NCI-H460 (cell line): ENCODE data around the gene C2orf81. TPM values are rescaled to one million over a fixed set of nuclear protein-coding genes. Genes with fewer than 3 reads are reported as not detected.

ENCODE experiments used
- DNase-seq: peaks from one replicate; pipeline ENCODE4 v3.0.0-alpha.2; 2016; ENCODE audit warnings: low read depth; ENCODE audit errors: extremely low read depth
- total RNA-seq: library from RNA; depleted of rRNA; stranded (reverse); fragments of >200 nt; shearing (Covaris generic); gene quantifications from 2 replicates; pipeline ENCODE4 v1.2.3, GENCODE V29; 2014; rRNA removed

C2orf81 gene
- total RNA-seq, 1 experiment from 2014 or later: 1.2 TPM

DNA sequence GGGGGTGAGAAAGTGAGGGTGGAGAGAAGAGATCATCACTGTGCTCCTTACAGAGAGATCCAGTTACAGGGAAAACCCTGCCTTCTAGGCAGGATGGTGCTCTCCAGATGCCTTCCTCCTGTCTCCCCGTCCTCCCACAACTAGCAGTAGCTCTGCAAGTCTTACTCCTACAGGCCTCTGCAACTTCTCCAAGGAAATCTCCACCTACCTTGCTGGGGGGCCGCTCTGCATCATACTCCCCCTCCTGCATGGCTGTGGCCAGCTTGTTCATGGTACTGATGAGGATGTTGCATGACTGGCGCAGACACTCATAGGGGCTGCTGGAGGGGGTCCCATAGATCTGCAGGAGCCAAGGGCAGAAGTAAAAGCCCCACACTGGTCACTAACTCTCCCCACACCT lies 55.4 kb downstream of the C2orf81 start:
- no peak for DNase-seq

DNA sequence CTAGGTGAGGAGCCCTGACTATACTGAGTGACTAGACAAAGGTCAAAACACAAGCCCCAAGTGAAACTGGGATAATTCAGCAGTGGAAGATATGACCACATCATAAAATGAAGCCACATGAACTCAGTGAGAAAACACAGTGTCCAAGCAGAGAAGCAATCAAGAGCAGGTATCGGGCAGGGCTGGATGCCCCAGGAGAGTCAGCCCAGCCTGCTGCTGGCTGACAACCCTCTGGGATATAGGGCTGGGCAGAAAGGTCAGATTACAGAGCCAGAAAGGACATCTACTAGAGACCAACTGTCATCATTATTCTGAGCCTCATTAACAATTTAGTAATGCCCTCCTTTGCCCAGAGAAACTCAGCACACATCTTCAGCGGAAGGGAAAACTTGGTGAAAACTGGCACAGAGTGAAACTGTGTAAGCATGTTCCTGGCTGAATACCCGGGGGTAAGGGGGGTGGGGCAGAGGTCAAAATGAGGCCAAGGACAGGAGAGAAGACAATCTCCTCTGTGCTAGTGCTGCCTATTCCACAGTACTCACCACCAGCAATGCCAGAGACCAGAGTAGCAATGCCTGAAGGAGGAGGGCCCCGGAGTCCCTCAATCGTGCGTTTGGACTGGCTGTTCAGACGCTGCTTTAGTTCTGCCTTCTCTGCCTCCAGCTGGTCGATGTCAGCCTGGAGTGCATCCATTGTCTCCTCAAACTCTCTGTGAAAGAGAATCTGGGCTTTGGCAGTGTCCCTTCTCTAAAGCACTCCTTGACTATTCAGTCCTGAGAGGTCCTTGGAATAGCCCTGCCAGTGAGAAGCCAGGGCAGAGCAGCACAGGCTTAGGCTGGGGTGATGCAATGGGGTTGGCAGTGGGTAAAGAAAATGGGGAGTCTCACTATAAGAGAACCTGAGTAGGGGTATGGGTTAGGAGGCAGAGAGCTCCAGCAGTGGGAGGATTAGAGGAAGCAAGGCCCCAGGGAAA lies 56.6 kb downstream of the C2orf81 start:
- DNase-seq: no peak

Other genes with a start within 250 kb of the C2orf81 start
- gene MOB1A, start 242.7 kb downstream of the C2orf81 start, total RNA-seq: 115 and 117 TPM in 2 replicates
- 893 and 898 TPM in 2 replicates for gene MTHFD2, start 223.0 kb downstream of the C2orf81 start, total RNA-seq
- gene SLC4A5, start 78.2 kb downstream of the C2orf81 start, total RNA-seq: 0.40 and 1.6 TPM in 2 replicates
- gene DCTN1, start 41.3 kb downstream of the C2orf81 start, total RNA-seq: 39.8 and 52.1 TPM in 2 replicates
- 33.9 and 38.6 TPM in 2 replicates for gene WDR54, start 111 bp upstream of the C2orf81 start, total RNA-seq
- gene RTKN, start 20.3 kb upstream of the C2orf81 start, total RNA-seq: 12.3 and 15.7 TPM in 2 replicates
- gene INO80B, start 33.5 kb upstream of the C2orf81 start, total RNA-seq: 19.8 and 19.9 TPM in 2 replicates
- gene WBP1, start 36.8 kb upstream of the C2orf81 start, total RNA-seq: 44.2 and 48.4 TPM in 2 replicates
- gene MOGS, start 43.8 kb upstream of the C2orf81 start, total RNA-seq: 58.9 TPM in 2 replicates
- 55.3 and 57.8 TPM in 2 replicates for gene MRPL53, start 51.1 kb upstream of the C2orf81 start, total RNA-seq
- 15.6 and 17.6 TPM in 2 replicates for gene CCDC142, start 61.4 kb upstream of the C2orf81 start, total RNA-seq
- 20.4 and 23.8 TPM in 2 replicates for gene TTC31, start 61.5 kb upstream of the C2orf81 start, total RNA-seq
- 0.95 and 1.9 TPM in 2 replicates for gene LBX2, start 78.0 kb upstream of the C2orf81 start, total RNA-seq
- gene PCGF1, start 86.1 kb upstream of the C2orf81 start, total RNA-seq: 51.1 and 56.9 TPM in 2 replicates
- gene TLX2, start 92.8 kb upstream of the C2orf81 start, total RNA-seq: 0.40 and 0.43 TPM in 2 replicates
- 0.12 TPM in 1 of 2 replicates, not detected in the other for gene DQX1, start 104.6 kb upstream of the C2orf81 start, total RNA-seq
- gene AUP1, start 108.1 kb upstream of the C2orf81 start, total RNA-seq: 149 and 161 TPM in 2 replicates
- gene HTRA2, start 108.3 kb upstream of the C2orf81 start, total RNA-seq: 46.9 and 52.1 TPM in 2 replicates
- 2.9 and 3.1 TPM in 2 replicates for gene LOXL3, start 132.3 kb upstream of the C2orf81 start, total RNA-seq
- 19.3 and 22.1 TPM in 2 replicates for gene DOK1, start 133.1 kb upstream of the C2orf81 start, total RNA-seq
- not detected in 2 replicates for gene M1AP, start 226.7 kb upstream of the C2orf81 start, total RNA-seq
- gene SEMA4F, start 232.6 kb upstream of the C2orf81 start, total RNA-seq: 6.4 and 7.1 TPM in 2 replicates